ENCODE measurements around the gene DNAJC17. TPM values are rescaled to one million over a fixed set of nuclear protein-coding genes. Genes with fewer than 3 reads are reported as not detected.

The DNAJC17 gene
- total and polyA plus RNA-seq, 2 experiments from 2014 or later, result 36.5 to 53.9 TPM

DNA sequence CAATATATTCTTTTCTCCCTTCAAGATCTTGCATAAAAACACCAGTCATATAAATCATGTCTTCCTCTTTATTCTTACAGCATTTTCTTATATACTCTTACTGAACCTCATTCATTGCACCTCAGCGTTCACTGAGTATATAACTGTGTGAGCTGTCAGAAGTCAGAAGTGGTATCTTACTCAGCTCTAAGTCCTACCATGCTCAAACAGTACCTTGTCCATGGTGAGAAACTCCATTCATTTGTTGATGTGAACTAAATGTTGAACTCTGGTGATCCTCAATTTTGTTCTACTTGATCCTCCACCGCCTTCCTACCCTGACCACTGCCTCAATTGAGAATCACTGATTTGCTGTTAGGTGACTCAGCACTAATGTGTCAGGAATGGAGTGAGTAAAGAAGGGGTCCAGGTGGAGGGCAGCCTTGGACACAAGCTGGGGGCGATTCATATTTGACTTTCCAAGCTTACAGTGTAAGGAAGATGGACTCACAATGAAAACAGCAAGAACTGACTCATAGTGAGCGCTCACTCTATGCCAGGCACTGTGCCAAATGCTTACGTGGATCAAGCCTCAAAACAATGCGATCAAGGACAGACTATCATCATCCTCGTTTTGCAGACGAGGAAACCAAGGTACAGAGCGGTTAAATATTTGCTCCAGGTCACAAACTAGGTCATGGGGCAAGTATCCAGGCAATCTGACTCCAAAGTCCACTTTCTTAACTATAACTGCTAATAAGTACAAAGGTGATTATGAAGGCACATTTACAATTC, 13.9 kb downstream of the DNAJC17 start:
- Histone ChIP-seq H3K79me2 (peaks cover 65% of the 10 kb centered on the region), H3K9me2 (replicated peaks; ENCODE audit: insufficient read depth) (no peaks in the 10 kb centered on the region), H4K20me1 (ENCODE audit: insufficient read depth, poor library complexity, severe bottlenecking) (no peaks in the 10 kb centered on the region), H3K9me3 (ENCODE audit: low read depth) (no peaks in the 10 kb centered on the region), H3K27me3 (no peaks in the 10 kb centered on the region), H3K4me1 (ENCODE audit: insufficient read depth) (peaks cover 6% of the 10 kb centered on the region), H3K27ac (peak overlapping the region; percentile 85), H3K4me2 (no peak overlapping the region), H3K36me3 (replicated peaks; ENCODE audit: insufficient read depth, low read depth) (no peaks in the 10 kb centered on the region), H3K4me3 (no peak overlapping the region), H2AFZ (no peak overlapping the region)
- TF ChIP-seq EZH2phosphoT487 (IDR thresholded peaks at IDR 0.05; ENCODE audit: low read depth, severe bottlenecking, unreplicated experiment) (no peak), EZH2 (IDR thresholded peaks at IDR 0.05; ENCODE audit: borderline replicate concordance) (no peak)
- TF ChIP-seq, protein P1, sequence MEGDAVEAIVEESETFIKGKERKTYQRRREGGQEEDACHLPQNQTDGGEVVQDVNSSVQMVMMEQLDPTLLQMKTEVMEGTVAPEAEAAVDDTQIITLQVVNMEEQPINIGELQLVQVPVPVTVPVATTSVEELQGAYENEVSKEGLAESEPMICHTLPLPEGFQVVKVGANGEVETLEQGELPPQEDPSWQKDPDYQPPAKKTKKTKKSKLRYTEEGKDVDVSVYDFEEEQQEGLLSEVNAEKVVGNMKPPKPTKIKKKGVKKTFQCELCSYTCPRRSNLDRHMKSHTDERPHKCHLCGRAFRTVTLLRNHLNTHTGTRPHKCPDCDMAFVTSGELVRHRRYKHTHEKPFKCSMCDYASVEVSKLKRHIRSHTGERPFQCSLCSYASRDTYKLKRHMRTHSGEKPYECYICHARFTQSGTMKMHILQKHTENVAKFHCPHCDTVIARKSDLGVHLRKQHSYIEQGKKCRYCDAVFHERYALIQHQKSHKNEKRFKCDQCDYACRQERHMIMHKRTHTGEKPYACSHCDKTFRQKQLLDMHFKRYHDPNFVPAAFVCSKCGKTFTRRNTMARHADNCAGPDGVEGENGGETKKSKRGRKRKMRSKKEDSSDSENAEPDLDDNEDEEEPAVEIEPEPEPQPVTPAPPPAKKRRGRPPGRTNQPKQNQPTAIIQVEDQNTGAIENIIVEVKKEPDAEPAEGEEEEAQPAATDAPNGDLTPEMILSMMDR (IDR thresholded peaks at IDR 0.05; ENCODE audit: poor library complexity), result no peak
- WGBS (ENCODE audit: low lambda C conversion rate, missing lambda C conversion rate), result 68% methylated on average over 9 of the region's 9 CpGs
- peak; percentile 63 for DNase-seq (ENCODE audit: low spot score)

DNA sequence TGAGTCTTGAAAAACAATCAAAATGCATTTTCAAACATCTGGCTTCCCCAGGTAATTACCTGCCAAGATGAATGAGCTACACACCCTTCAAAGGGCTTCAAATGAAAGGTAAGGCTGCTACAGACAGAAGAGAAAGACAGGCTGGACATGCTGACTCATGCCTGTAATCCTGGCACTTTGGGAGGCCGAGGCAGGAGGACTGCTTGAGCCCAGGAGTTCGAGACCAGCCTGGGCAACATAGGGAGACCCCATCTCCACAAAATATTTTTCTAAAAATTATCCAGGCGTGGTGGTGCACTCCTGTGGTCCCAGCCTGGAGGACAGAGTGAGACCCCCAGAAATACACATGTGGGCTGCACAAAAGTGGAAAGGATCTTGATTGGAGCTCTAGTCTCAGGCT, 14.9 kb downstream of the DNAJC17 start:
- peaks cover 14% of the 10 kb centered on the region for H3K4me1 ChIP-seq (ENCODE audit: insufficient read depth)
- no peak for DNase-seq (ENCODE audit: low spot score)
- H3K36me3 ChIP-seq (replicated peaks; ENCODE audit: insufficient read depth, low read depth), result no peaks in the 10 kb centered on the region
- no peak overlapping the region for H3K4me3 ChIP-seq
- H3K4me2 ChIP-seq, result no peak overlapping the region
- H3K9me2 ChIP-seq (replicated peaks; ENCODE audit: insufficient read depth), result no peaks in the 10 kb centered on the region
- peaks cover 56% of the 10 kb centered on the region for H3K79me2 ChIP-seq
- TF ChIP-seq, protein P1 (IDR thresholded peaks at IDR 0.05; ENCODE audit: poor library complexity), result no peak
- no peak for TF ChIP-seq EZH2 (IDR thresholded peaks at IDR 0.05; ENCODE audit: borderline replicate concordance)
- TF ChIP-seq EZH2phosphoT487 (IDR thresholded peaks at IDR 0.05; ENCODE audit: low read depth, severe bottlenecking, unreplicated experiment), result no peak
- H2AFZ ChIP-seq, result no peak overlapping the region
- 94% methylated on average over 3 of the region's 3 CpGs for WGBS (ENCODE audit: low lambda C conversion rate, missing lambda C conversion rate)
- no peak overlapping the region for H3K27ac ChIP-seq
- H3K9me3 ChIP-seq (ENCODE audit: low read depth), result no peaks in the 10 kb centered on the region
- H3K27me3 ChIP-seq, result no peaks in the 10 kb centered on the region
- H4K20me1 ChIP-seq (ENCODE audit: insufficient read depth, poor library complexity, severe bottlenecking), result no peaks in the 10 kb centered on the region

DNA sequence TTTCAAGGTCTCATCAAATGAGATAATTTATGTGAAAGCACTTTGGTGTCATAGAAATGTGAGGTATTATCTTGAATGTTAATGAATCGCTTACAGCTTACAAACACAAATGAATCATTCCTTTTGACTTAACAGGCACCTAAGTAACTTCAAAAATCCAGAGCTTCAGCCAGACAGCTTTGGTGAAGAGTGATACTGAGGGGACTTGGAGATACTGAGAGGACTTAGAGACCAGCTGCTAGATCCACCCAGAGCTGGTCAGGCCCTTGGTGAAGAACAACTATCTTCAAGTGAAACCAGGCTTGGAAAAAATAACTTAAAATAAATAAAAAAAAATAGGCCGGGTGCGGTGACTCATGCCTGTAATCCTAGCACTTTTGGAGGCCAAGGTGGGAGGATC, 16.6 kb downstream of the DNAJC17 start:
- peaks cover 22% of the 10 kb centered on the region for H3K4me1 ChIP-seq (ENCODE audit: insufficient read depth)
- H3K4me2 ChIP-seq, result no peak overlapping the region

More for the DNA sequence above, 16.6 kb downstream of the DNAJC17 start:
- Histone ChIP-seq H2AFZ (no peak overlapping the region), H3K36me3 (replicated peaks; ENCODE audit: insufficient read depth, low read depth) (no peaks in the 10 kb centered on the region), H3K27ac (peak overlapping the region; percentile 2), H3K4me3 (no peak overlapping the region), H3K27me3 (no peaks in the 10 kb centered on the region), H4K20me1 (ENCODE audit: insufficient read depth, poor library complexity, severe bottlenecking) (no peaks in the 10 kb centered on the region), H3K79me2 (peaks cover 47% of the 10 kb centered on the region), H3K9me3 (ENCODE audit: low read depth) (no peaks in the 10 kb centered on the region), H3K9me2 (replicated peaks; ENCODE audit: insufficient read depth) (no peaks in the 10 kb centered on the region)
- no peak for TF ChIP-seq EZH2 (IDR thresholded peaks at IDR 0.05; ENCODE audit: borderline replicate concordance)
- no peak for TF ChIP-seq EZH2phosphoT487 (IDR thresholded peaks at IDR 0.05; ENCODE audit: low read depth, severe bottlenecking, unreplicated experiment)
- TF ChIP-seq, protein P1 (IDR thresholded peaks at IDR 0.05; ENCODE audit: poor library complexity), result no peak
- 79% methylated on average over 3 of the region's 3 CpGs for WGBS (ENCODE audit: low lambda C conversion rate, missing lambda C conversion rate)
- no peak for DNase-seq (ENCODE audit: low spot score)

All from hepatocyte (in vitro differentiated cells).